Measurements from ENCODE around the gene GPR55.

DNA sequence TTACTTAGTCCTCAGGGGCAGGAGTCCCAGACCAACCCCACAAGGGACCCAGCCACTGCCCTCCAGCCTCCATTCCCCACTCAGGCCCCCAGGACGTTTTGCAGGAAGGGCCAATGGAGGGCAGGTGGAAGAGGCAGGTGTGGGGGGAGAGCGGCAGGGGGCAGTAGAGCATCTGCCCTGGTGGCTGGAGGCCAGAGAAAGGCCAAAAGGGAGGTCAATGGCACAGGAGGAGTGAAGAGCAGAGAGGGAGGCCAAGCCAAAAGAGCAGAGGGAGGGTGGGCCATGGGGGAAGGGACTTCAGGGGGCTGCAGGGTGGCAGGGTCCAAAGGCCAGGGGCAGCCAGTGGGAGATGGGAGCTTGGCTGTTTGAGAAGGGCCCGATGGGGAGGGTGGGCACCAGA is 17.3 kb upstream of the GPR55 start:
- TF ChIP-seq, protein P1, sequence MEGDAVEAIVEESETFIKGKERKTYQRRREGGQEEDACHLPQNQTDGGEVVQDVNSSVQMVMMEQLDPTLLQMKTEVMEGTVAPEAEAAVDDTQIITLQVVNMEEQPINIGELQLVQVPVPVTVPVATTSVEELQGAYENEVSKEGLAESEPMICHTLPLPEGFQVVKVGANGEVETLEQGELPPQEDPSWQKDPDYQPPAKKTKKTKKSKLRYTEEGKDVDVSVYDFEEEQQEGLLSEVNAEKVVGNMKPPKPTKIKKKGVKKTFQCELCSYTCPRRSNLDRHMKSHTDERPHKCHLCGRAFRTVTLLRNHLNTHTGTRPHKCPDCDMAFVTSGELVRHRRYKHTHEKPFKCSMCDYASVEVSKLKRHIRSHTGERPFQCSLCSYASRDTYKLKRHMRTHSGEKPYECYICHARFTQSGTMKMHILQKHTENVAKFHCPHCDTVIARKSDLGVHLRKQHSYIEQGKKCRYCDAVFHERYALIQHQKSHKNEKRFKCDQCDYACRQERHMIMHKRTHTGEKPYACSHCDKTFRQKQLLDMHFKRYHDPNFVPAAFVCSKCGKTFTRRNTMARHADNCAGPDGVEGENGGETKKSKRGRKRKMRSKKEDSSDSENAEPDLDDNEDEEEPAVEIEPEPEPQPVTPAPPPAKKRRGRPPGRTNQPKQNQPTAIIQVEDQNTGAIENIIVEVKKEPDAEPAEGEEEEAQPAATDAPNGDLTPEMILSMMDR (conservative IDR thresholded peaks at IDR 0.05), result no peak
- no peak for TF ChIP-seq ZFX (IDR thresholded peaks at IDR 0.05)

All from C4-2B (cell line).